Posterior vena cava (tissue), 2 donors: ENCODE measurements around the gene GLCE. TPM values are rescaled to one million over a fixed set of nuclear protein-coding genes. Genes with fewer than 3 reads are reported as not detected.

Experiments used
- DNase-seq: peaks from one replicate; pipeline ENCODE4 v3.0.0-alpha.2; 2020; ENCODE audit warnings: low spot score
- intact Hi-C, 2 donors: fragments of 100-400 bp; cut with DNase I; formaldehyde crosslinking; loops; one replicate each; pipeline versions ENCODE4 v1.14.1 to v1.14.2; 2022 to 2023
- total RNA-seq, 2 donors: library from RNA; stranded (reverse); fragmentation: NEBNext Ultra II Directional; extraction: Animal tissue kit (Norgen Biotek cat#: 25700); gene quantifications; one replicate each; pipeline ENCODE4 v1.2.1, GENCODE V29; 2021
- donor health status: DM: yes; HTN: yes; CAD: no.
- donor health status: DM: yes; HTN: yes; CAD: no.

Gene GLCE
- total RNA-seq, 2 donors from 2014 or later, result 9.5 to 11.1 TPM

- DNase-seq, result no peak
- intact Hi-C loops, result no loop called here
These were observed 71.7 kb downstream of the GLCE start for GRCh38 chr15:69232144-69232543.

GRCh38 chr15:69232765-69233164, 72.3 kb downstream of the GLCE start:
- intact Hi-C loops, result no loop called here
- DNase-seq, result no peak

- intact Hi-C loops, result no loop called here
These were observed 74.2 kb downstream of the GLCE start for GRCh38 chr15:69234676-69235075.

GRCh38 chr15:69236505-69236904, 76.1 kb downstream of the GLCE start:
- intact Hi-C loops, result no loop called here
- DNase-seq, result no peak

More at GRCh38 chr15:69234676-69235075, 74.2 kb downstream of the GLCE start:
- DNase-seq, result no peak

GRCh38 chr15:69237718-69238117, 77.3 kb downstream of the GLCE start:
- intact Hi-C loops, result no loop called here
- DNase-seq, result no peak

- DNase-seq, result no peak
- intact Hi-C loops, result no loop called here
These were observed 84.4 kb downstream of the GLCE start for GRCh38 chr15:69244798-69245197.

DNA sequence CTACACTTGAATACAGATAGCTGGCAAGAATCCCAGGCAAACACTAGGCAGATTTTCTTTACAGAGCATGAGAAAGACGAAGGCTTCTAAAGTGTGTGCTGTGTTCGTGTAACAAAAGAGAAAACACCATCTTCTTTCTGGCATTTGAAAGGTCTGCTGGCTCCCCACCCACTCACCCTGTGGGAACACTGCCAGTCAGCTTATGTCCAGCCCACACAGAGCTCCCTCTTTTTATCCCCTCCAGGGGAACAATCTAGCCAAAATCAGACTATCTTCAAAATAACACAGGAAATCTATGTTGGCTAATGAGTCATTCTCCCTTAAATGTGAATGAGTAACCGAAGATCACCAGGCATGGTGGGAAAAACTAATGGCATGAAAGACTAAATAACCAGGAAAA, 92.7 kb downstream of the GLCE start:
- intact Hi-C loops, result no loop called here
- no peak for DNase-seq

GRCh38 chr15:69265347-69265955, 105.0 kb downstream of the GLCE start:
- no peak for DNase-seq
- intact Hi-C loops, result loop anchor here in 1 of 2 donors (10.0 kb wide), 1 partner anchor 211 kb away; no protein-coding TSS in a partner anchor

GRCh38 chr15:69271217-69271616, 110.8 kb downstream of the GLCE start:
- DNase-seq, result no peak
- intact Hi-C loops, result loop anchor here in 1 of 2 donors (5.0 kb wide), 1 partner anchor 214 kb away; no protein-coding TSS in a partner anchor

- intact Hi-C loops, result loop anchor here in 1 of 2 donors (5.0 kb wide), 1 partner anchor 215 kb away; no protein-coding TSS in a partner anchor
These were observed 111.7 kb downstream of the GLCE start for GRCh38 chr15:69272139-69272538.

GRCh38 chr15:69272891-69273290, 112.5 kb downstream of the GLCE start:
- intact Hi-C loops, result loop anchor here in 1 of 2 donors (5.0 kb wide), 1 partner anchor 216 kb away; no protein-coding TSS in a partner anchor

More at GRCh38 chr15:69272139-69272538, 111.7 kb downstream of the GLCE start:
- no peak for DNase-seq

GRCh38 chr15:69275074-69275670, 114.7 kb downstream of the GLCE start:
- intact Hi-C loops, result no loop called here
- no peak for DNase-seq

More at GRCh38 chr15:69272891-69273290, 112.5 kb downstream of the GLCE start:
- no peak for DNase-seq

DNA sequence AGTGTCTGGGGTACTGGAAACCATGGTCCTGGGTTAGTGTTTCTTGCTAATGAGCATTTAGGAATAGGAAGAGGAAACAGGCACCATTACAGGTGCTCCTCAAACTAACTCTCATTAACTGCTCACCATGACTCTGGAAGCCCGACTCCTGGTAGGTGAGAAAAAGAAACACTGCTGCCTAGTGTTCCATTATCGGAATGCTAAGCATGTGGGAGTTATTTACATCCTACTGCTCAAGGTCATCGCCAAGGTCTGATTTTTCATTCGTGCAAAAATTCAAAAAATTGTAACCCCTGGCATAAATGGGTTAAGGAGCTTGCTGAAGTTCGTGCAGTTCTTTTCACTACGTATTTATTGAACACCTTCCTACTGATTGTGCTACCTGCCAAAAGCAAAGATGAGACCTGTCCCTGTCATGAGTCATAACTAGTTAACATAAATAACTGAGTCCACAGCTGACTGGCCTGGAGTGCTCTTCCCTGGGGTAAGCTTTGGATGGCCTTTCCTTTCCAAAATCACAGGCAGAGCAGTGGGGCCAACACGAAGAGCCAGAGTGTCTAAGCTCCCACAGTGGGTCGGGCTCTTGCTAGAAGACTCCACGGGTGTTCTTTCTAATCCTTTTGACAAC, 115.6 kb downstream of the GLCE start:
- intact Hi-C loops, result no loop called here
- no peak for DNase-seq

DNA sequence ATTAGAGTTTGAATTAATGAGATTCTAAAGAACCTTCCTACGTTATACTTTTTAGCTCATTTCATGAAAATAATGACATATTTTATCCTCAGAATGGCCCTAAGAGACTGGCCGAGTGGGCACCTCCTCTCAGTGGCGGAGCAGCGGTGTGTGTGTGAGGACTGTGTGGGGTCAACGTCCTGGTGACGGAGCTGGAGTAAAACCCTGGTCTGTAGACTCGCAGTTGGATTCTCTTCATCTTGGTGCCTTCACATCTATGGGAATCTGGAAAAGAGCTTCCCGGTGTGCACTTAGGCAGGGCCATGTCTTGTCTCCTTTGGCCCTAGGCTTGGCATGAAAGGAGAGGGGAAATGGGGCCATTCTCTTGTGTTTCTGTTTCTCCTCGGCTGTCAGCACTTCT, 116.9 kb downstream of the GLCE start:
- intact Hi-C loops, result no loop called here
- no peak for DNase-seq

- intact Hi-C loops, result no loop called here
These were observed 119.2 kb downstream of the GLCE start for GRCh38 chr15:69279636-69280035.

DNA sequence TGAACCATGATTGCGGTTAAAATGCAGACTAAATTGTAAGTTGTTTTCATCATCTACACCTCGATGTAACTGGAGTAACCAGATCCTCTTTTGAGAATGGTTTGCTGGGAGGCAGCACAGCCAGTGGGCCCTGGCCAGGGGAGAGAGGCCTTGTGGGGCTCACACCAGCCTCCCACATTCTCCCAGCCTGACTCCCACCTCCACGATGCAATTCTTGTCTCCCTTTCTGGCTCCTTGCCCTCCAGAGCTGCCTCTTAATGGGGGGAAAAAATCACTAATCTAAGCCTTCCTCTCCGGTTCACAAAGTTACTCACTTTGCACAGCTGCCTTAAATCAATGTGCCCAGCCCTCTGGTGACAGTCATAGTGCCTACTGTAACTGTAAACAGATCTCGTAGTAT, 120.3 kb downstream of the GLCE start:
- intact Hi-C loops, result no loop called here
- DNase-seq, result no peak

More at GRCh38 chr15:69279636-69280035, 119.2 kb downstream of the GLCE start:
- DNase-seq, result no peak

GRCh38 chr15:69282104-69282743, 121.8 kb downstream of the GLCE start:
- DNase-seq, result no peak
- intact Hi-C loops, result no loop called here

- intact Hi-C loops, result no loop called here
These were observed 125.4 kb downstream of the GLCE start for GRCh38 chr15:69285834-69286233.

GRCh38 chr15:69288011-69288410, 127.6 kb downstream of the GLCE start:
- intact Hi-C loops, result loop anchor here in 1 of 2 donors (2.0 kb wide), 1 partner anchor 65 kb away; no protein-coding TSS in a partner anchor

More at GRCh38 chr15:69285834-69286233, 125.4 kb downstream of the GLCE start:
- no peak for DNase-seq

More at GRCh38 chr15:69288011-69288410, 127.6 kb downstream of the GLCE start:
- DNase-seq, result no peak
